GM23338 (cell line): ENCODE measurements around the gene EHD4. TPM values are rescaled to one million over a fixed set of nuclear protein-coding genes. Genes with fewer than 3 reads are reported as not detected.

ENCODE experiments used
- ATAC-seq: fragments of 200-7000 bp; cut with Tn5 transposase; 3 replicates; pipeline ENCODE4 v1.9.1; 2020
- DNase-seq: peaks from one replicate; pipeline ENCODE4 v3.0.0-alpha.2; 2015; ENCODE audit warnings: low spot score
- H2AFZ ChIP-seq: fragments of 200-600 bp; sonication (generic); 2 replicates; pipeline ENCODE4 v1.8.0; 2016; ENCODE audit warnings: antibody characterized with exemption, mild to moderate bottlenecking, moderate library complexity
- H3F3A ChIP-seq: fragments of 200-600 bp; sonication (generic); replicated peaks from 2 replicates; pipeline ENCODE4 v1.8.0; 2017; ENCODE audit warnings: antibody characterized with exemption, mixed run types, low read depth
- H3K27ac ChIP-seq: fragments of 200-600 bp; sonication (generic); 2 replicates; pipeline ENCODE4 v1.6.1; 2016; ENCODE audit warnings: low read depth
- H3K27me3 ChIP-seq: fragments of 200-600 bp; sonication (generic); 2 replicates; pipeline ENCODE4 v1.8.0; 2016; ENCODE audit warnings: mild to moderate bottlenecking, mixed run types, moderate library complexity; ENCODE audit not compliant: insufficient read depth
- H3K36me3 ChIP-seq: fragments of 200-600 bp; sonication (generic); 2 replicates; pipeline ENCODE4 v1.8.0; 2016; ENCODE audit warnings: mild to moderate bottlenecking; ENCODE audit not compliant: insufficient read depth
- H3K4me1 ChIP-seq: fragments of 200-600 bp; sonication (generic); 2 replicates; pipeline ENCODE4 v1.8.0; 2016; ENCODE audit warnings: mild to moderate bottlenecking, moderate library complexity; ENCODE audit not compliant: insufficient read depth
- H3K4me2 ChIP-seq: fragments of 200-600 bp; sonication (generic); 2 replicates; pipeline ENCODE4 v1.7.1; 2017; ENCODE audit warnings: mixed run types
- H3K4me3 ChIP-seq: fragments of 200-600 bp; sonication (generic); 2 replicates; pipeline ENCODE4 v1.6.1; 2016; ENCODE audit warnings: mixed run types
- H3K79me2 ChIP-seq: fragments of 200-600 bp; sonication (generic); replicated peaks from 2 replicates; pipeline ENCODE4 v1.8.0; 2017; ENCODE audit warnings: mild to moderate bottlenecking; ENCODE audit not compliant: insufficient read depth
- H3K9me2 ChIP-seq: fragments of 200-600 bp; sonication (generic); 2 replicates; pipeline ENCODE4 v1.8.0; 2017; ENCODE audit not compliant: insufficient read depth
- H4K20me1 ChIP-seq: fragments of 200-600 bp; sonication (generic); replicated peaks from 2 replicates; pipeline ENCODE4 v1.8.0; 2017; ENCODE audit warnings: mild to moderate bottlenecking; ENCODE audit not compliant: insufficient read depth
- H3K27ac Mint-ChIP-seq: 2 replicates; pipeline ENCODE4 v1.8.0; 2020; ENCODE audit warnings: inconsistent platforms, mild to moderate bottlenecking, moderate library complexity, mixed read lengths
- H3K27me3 Mint-ChIP-seq: 3 replicates; pipeline ENCODE4 v1.8.0; 2022; ENCODE audit warnings: low read depth, mild to moderate bottlenecking, moderate library complexity, mixed read lengths, inconsistent platforms; ENCODE audit not compliant: insufficient read depth, poor library complexity
- H3K36me3 Mint-ChIP-seq: 3 replicates; pipeline ENCODE4 v1.8.0; 2021; ENCODE audit warnings: low read depth, mild to moderate bottlenecking, inconsistent platforms, moderate library complexity, mixed read lengths
- H3K4me1 Mint-ChIP-seq: 3 replicates; pipeline ENCODE4 v1.8.0; 2020; ENCODE audit warnings: mild to moderate bottlenecking, inconsistent platforms, mixed read lengths
- H3K4me3 Mint-ChIP-seq: 3 replicates; pipeline ENCODE4 v1.8.0; 2021; ENCODE audit warnings: moderate library complexity, mild to moderate bottlenecking, inconsistent platforms, mixed read lengths
- H3K9me3 Mint-ChIP-seq: 3 replicates; pipeline ENCODE4 v1.8.0; 2020; ENCODE audit warnings: moderate library complexity, mild to moderate bottlenecking, inconsistent platforms, mixed read lengths
- CREB1 ChIP-seq: fragments of 250-450 bp; sonication (Bioruptor Pico); IDR thresholded peaks from 2 replicates; pipeline ENCODE4 v1.5.0; 2020; ENCODE audit warnings: low read depth, mild to moderate bottlenecking, moderate library complexity
- CTCF ChIP-seq, 2 experiments: fragments of 200-600 bp in 1 of 2; sonication (generic) in 1 of 2; conservative IDR thresholded peaks; 2 replicates each; pipeline versions ENCODE4 v1.5.1 to v1.6.1; 2016 to 2017; ENCODE audit warnings: antibody characterized with exemption in 2 of 2, low read depth in 2 of 2, mild to moderate bottlenecking in 2 of 2, moderate library complexity in 1 of 2
- ETS1 ChIP-seq: IDR thresholded peaks from 2 replicates; pipeline ENCODE4 v1.6.1; 2016; ENCODE audit warnings: antibody characterized with exemption
- EZH2 ChIP-seq: fragments of 200-600 bp; sonication (generic); IDR thresholded peaks from one replicate; pipeline ENCODE4 v1.8.0; 2017; ENCODE audit warnings: antibody characterized with exemption, mild to moderate bottlenecking, low read depth; ENCODE audit not compliant: unreplicated experiment
- EZH2phosphoT487 ChIP-seq: fragments of 200-600 bp; sonication (generic); IDR thresholded peaks from one replicate; pipeline ENCODE4 v1.8.1; 2018; ENCODE audit warnings: antibody characterized with exemption; ENCODE audit not compliant: unreplicated experiment
- JUNB ChIP-seq: IDR thresholded peaks from one replicate; pipeline ENCODE4 v1.6.1; 2016; ENCODE audit warnings: antibody characterized with exemption; ENCODE audit not compliant: unreplicated experiment
- NANOG ChIP-seq: IDR thresholded peaks from 2 replicates; pipeline ENCODE4 v1.6.1; 2016; ENCODE audit warnings: antibody characterized with exemption, borderline replicate concordance
- POLR2AphosphoS5 ChIP-seq: IDR thresholded peaks from 2 replicates; pipeline ENCODE4 v1.6.1; 2016; ENCODE audit warnings: antibody characterized with exemption, low read depth
- REST ChIP-seq: IDR thresholded peaks from one replicate; pipeline ENCODE4 v1.6.1; 2018; ENCODE audit warnings: antibody characterized with exemption; ENCODE audit not compliant: unreplicated experiment
- STAT1 ChIP-seq: IDR thresholded peaks from one replicate; pipeline ENCODE4 v1.6.1; 2016; ENCODE audit warnings: antibody characterized with exemption; ENCODE audit not compliant: unreplicated experiment
- ZNF114 ChIP-seq: fragments of 250-450 bp; sonication (Bioruptor Pico); IDR thresholded peaks from 2 replicates; pipeline ENCODE4 v1.5.0; 2020; ENCODE audit warnings: mild to moderate bottlenecking, moderate library complexity
- ZNF331 ChIP-seq: fragments of 250-450 bp; sonication (Bioruptor Pico); IDR thresholded peaks from 2 replicates; pipeline ENCODE4 v1.5.0; 2020; ENCODE audit warnings: low read depth, mild to moderate bottlenecking, moderate library complexity
- ZNF462 ChIP-seq: fragments of 250-450 bp; sonication (Bioruptor Pico); IDR thresholded peaks from 2 replicates; pipeline ENCODE4 v1.5.0; 2020; ENCODE audit warnings: mild to moderate bottlenecking, moderate library complexity
- polyA plus RNA-seq: library from polyadenylated mRNA; unstranded; fragments of >200 nt; fragmentation: Nextera tagmentation; extraction: Ambion mirVana; gene quantifications from 2 replicates; pipeline ENCODE4 v1.2.1, GENCODE V29; 2016
- total RNA-seq: library from RNA; depleted of rRNA; stranded (reverse); fragments of >200 nt; shearing (Covaris generic); gene quantifications from 2 replicates; pipeline ENCODE4 v1.2.3, GENCODE V29; 2014

The EHD4 gene
- total and polyA plus RNA-seq, 2 experiments from 2014 or later: 13.0 to 31.0 TPM

- Histone ChIP-seq H3K27me3 (no peaks in the 10 kb centered on the region), H3K36me3 (0 out of 2 replicates have a peak, but pooled peaks cover 7% of the 10 kb centered on the region), H3F3A (0 out of 2 replicates have a peak, but pooled peaks cover 4% of the 10 kb centered on the region), H4K20me1 (peaks cover 7% of the 10 kb centered on the region), H3K27ac (0 out of 2 replicates have a peak overlapping the region, but pooled peaks have one; percentile 20), H3K4me2 (no peak overlapping the region), H3K4me3 (no peak overlapping the region), H3K79me2 (peaks cover 9% of the 10 kb centered on the region; the same call in 1 of the 2 replicates), H2AFZ (no peak overlapping the region), H3K4me1 (peaks cover under 1% of the 10 kb centered on the region), H3K9me2 (no peaks in the 10 kb centered on the region)
- Mint-ChIP-seq H3K27me3 (peaks cover 8% of the 10 kb centered on the region), H3K27ac (no peak overlapping the region), H3K4me1 (peaks cover 29% of the 10 kb centered on the region), H3K4me3 (no peak overlapping the region), H3K9me3 (no peaks in the 10 kb centered on the region), H3K36me3 (peaks cover 5% of the 10 kb centered on the region; the same call in 2 of the 3 replicates)
- ATAC-seq (no peak), DNase-seq (no peak)
- no peak for TF ChIP-seq STAT1
- TF ChIP-seq EZH2: no peak
- no peak for TF ChIP-seq ETS1
- no peak for TF ChIP-seq CTCF (conservative IDR thresholded peaks at IDR 0.05; ENCODE audit: low read depth in 2 of 2)
- no peak for TF ChIP-seq CREB1 (CRISPR knock-in tag)
- no peak for TF ChIP-seq ZNF331
- TF ChIP-seq JUNB: no peak
- no peak for TF ChIP-seq NANOG
- TF ChIP-seq REST: no peak
- TF ChIP-seq POLR2AphosphoS5: no peak
- TF ChIP-seq EZH2phosphoT487: no peak
- no peak for TF ChIP-seq ZNF114
- no peak for TF ChIP-seq ZNF462 (CRISPR knock-in tag)
Measured at GRCh38 chr15:41928100-41928499, 44.3 kb downstream of the EHD4 start.
